HL-60/S4 treated with retinoic acid at 250 ng/mL for 4 days and 3 days (cell line): ENCODE measurements around the gene RAD51B.

Source experiments
- in situ Hi-C: fragments of 300-500 bp; cut with MboI; formaldehyde crosslinking; loops from 2 replicates; pipeline ENCODE4 v1.7.0; 2022; ENCODE audit warnings: low sequenced_read_pairs

RAD51B gene

GRCh38 chr14:68523989-68524725 lies 704.6 kb downstream of the RAD51B start:
- in situ Hi-C loops: no loop called here

DNA sequence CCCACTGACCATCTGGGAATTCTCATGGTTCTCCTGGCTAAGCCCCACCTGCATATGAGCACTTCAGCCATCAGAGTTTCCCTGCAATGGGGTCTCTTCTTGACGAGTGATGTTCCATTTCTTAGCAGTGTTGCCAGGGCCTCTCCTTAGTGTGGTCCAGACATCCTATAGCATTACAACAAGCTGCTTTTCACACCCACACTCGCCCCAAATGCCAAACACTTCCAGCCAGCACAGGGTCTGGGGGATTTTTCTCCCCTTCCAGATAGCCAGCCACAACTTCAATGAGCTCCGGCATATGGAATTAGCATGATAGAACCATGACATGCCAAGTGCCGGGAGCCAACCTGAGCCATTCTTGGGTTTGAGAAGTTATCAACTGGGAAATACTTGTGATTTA lies 705.9 kb downstream of the RAD51B start:
- in situ Hi-C loops: no loop called here

DNA sequence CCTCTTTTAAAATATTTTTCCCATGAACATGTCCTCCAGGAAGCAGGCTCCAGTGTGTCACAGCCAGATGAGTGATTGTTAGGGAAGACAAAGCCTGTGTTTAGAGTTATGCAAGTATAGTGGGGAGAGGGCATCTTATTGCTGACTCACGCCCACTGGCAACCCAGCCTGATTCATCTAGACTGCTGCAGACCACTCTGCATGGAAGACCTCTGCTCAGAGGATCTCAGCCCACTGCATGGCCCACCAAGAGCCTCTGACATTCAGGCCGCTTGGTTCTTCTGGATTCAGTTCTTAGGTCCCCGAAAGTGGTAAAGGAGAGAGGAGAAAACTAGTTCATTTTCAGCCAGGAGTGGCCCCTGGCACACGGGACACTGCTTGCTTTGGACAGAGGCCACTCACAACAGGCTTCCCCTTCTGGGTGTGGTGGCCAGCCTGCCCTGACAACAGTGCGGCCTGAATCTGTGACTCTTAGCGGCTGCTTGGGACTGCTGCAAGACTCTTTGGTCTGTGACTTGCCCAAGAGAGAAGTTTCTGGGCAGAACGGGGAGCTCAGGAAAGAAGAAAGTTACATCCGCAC lies 707.0 kb downstream of the RAD51B start:
- in situ Hi-C loops: no loop called here

DNA sequence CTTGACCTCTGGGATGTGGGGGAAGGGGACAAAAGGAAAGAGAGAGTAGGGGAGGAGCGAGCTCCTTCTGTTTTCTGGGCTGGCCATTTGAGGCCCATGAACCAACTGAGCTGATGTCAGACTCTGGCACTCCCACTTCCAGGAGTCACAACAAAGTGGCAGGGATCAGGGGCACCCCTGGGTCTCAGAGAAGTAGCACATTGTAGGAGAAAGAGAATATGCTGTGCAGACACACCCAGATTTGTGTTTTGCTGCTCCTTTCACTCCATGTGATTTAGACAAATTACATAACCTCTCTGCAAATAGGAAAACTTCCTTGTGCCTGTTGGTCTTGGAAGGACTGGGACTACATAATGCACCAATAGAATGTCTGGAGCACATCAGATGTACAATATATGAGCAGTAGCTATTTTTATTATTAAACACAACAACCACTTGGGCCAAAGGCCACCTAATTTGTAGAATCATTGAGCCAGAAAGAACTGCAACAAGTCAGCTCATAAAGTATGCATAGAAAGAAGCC lies 707.8 kb downstream of the RAD51B start:
- in situ Hi-C loops: no loop called here

- in situ Hi-C loops: no loop called here
Observed at GRCh38 chr14:68528040-68528687, 708.6 kb downstream of the RAD51B start.

DNA sequence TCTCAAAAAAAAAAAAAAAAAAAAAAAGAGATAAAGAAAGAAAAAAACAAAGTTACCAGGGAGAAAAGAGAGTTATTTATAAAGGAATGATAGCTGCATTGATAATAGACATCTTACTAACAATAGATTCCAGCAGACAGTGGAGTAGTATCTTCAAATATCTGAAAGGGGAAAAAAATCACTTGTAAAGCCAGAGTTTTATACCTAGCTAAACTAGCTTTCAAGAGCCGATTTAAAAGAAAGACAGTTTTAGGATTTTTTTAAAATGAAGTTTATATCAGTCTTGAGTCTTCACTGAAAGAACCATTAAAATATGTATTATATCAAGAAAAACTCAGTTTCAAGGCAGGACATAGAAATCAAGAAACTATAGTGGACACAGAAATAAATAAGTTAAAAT lies 710.9 kb downstream of the RAD51B start:
- in situ Hi-C loops: no loop called here

DNA sequence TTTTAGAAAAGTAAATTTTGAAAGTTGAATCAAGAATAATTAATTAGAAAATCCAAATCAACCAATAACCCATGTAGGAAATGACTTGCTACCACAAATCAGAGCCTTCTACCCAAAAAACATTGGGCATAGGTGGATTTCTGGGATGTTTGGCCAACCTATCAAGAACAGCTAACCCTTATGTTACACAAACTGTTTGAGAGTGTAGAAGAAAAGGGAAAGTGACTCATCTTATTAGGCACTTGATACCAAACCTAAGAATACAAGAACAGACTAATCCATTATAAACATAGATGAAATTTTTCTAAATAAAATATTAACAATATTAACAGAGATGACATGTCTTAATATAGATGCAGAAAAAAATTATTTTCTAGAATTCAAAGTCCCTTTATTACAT lies 712.9 kb downstream of the RAD51B start:
- in situ Hi-C loops: no loop called here

GRCh38 chr14:68534276-68534675 lies 714.7 kb downstream of the RAD51B start:
- in situ Hi-C loops: no loop called here

- in situ Hi-C loops: no loop called here
Observed at GRCh38 chr14:68535404-68536017, 715.9 kb downstream of the RAD51B start.

DNA sequence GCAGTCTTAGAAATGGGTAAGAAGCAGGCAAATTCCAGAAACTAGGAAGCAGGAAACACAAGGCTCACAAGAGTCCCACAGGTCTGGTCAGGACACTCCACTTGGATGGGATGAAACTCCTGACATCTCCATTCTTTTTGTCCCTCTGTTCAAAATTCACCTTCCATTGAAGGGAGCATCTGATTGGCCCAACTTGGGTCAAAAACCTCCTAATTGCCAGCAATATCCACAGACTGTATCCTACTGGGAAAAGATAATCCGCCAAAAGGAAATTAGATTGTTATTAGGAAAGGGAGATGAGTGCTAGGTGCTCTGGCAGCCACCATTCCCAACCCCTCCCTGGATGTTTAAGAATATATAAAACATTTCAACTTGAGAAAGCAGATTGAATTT lies 716.4 kb downstream of the RAD51B start:
- in situ Hi-C loops: no loop called here

- in situ Hi-C loops: no loop called here
Observed at GRCh38 chr14:68538639-68539038, 719.1 kb downstream of the RAD51B start.

- in situ Hi-C loops: no loop called here
Observed at GRCh38 chr14:68539241-68539737, 719.7 kb downstream of the RAD51B start.

DNA sequence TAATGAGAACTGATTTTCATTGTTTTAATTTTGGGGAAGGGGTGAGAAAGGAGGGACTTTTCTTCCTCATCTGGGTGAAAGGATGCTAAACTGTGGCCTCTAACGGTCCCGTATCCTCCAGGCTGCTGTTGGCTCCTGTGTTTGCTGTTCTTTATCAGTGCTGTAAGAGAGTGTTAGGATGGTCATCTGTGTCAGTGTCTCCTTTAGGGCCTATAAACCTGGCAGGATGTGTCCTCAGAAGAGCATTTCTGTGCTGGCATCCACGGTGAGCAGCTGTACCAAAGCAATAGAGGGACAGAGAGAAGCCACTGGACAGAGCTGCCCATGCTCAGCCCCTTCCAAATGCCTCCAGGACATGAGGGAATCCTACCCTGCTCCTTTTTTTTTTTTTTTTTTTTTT lies 720.2 kb downstream of the RAD51B start:
- in situ Hi-C loops: no loop called here

GRCh38 chr14:68541178-68541896 lies 721.8 kb downstream of the RAD51B start:
- in situ Hi-C loops: no loop called here

DNA sequence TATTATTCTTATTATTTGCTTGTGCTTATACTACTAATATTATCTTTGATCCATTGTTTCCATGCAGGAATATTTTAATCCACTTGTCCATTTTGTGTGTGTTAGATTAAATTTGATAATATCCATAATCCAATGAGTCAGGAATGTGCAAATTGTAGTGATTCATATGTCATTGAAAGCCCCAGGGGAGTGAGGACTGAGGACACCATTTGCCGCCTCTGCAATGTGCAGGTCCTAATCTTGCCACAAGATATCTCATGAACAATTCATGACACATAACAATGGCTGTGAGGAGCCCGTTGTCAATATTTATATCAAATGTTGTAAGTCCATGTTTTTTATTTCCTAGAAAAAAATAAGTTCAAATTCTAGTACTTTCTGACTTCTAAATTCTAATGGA lies 722.8 kb downstream of the RAD51B start:
- in situ Hi-C loops: no loop called here

DNA sequence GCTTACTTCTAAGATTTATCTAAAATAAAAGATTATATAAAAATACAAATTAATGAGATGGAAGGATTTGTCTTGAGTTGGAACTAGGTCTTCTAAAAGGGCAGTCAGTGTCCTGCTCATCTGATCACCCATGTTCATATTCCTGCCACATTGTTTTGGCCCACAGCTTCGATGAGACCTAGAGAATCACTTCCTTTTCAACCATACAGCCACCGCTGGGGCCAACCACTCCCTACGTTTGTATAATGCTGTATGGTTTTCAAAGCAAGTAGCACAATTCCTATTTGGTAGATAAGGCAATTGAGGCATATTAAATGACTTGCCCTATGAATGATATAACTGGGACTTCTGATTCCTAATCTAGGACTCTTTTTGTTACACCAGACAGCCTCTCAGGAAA lies 723.9 kb downstream of the RAD51B start:
- in situ Hi-C loops: no loop called here

GRCh38 chr14:68544081-68544892 lies 724.7 kb downstream of the RAD51B start:
- in situ Hi-C loops: no loop called here

DNA sequence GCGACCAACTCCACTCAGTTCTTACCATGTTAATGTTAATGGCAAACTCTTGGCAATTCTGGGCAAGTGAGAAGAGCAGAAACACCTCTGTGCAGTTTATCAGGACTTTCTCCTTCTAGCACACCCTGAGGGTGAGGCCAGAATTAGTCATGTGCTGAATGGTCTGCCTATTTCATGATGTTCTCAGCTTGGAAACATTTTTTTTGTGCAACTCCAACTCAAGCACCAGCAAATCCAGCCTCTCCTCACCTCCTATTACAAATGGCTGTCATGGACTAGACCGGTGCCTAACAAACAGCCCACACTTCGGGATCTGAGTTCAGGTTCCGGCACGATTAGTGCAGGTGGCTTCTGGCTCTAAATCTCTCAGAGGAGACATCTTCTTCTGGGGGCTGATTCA lies 727.3 kb downstream of the RAD51B start:
- in situ Hi-C loops: no loop called here

GRCh38 chr14:68547305-68548193 lies 728.0 kb downstream of the RAD51B start:
- in situ Hi-C loops: no loop called here
